Pancreas (tissue), 10 donors: ENCODE data around the gene CCDC69. TPM values are rescaled to one million over a fixed set of nuclear protein-coding genes. Genes with fewer than 3 reads are reported as not detected.

Experiments used
- ATAC-seq, 4 donors: fragments of 200-7000 bp; cut with Tn5 transposase; one replicate each; pipeline versions ENCODE4 v1.8.0 to v1.9.1; 2020; ENCODE audit warnings: mild to moderate bottlenecking in 4 of 4, moderate library complexity in 4 of 4
- DNase-seq, 6 donors: peaks; one replicate each; pipeline ENCODE4 v3.0.0-alpha.2; 2020
- FAIRE-seq: peaks from 2 replicates; lab custom pipeline; 2012; peaks lifted over from hg19 to GRCh38; lab: Jason Lieb, UNC
- H3K27ac ChIP-seq, 4 donors: fragments of 200-600 bp; sonication (generic); 1 replicate in 3 of 4; 2 replicates in 1 of 4; pipeline versions ENCODE4 v1.5.0 to v1.8.0; 2020
- H3K27me3 ChIP-seq, 4 donors: fragments of 200-600 bp; one replicate each; pipeline ENCODE4 v1.8.0; 2021
- H3K36me3 ChIP-seq, 3 donors: fragments of 200-600 bp; sonication (generic) in 1 of 3; one replicate each; pipeline versions ENCODE4 v1.5.0 to v1.8.0; 2020 to 2021
- H3K4me1 ChIP-seq, 3 donors: fragments of 200-600 bp; one replicate each; pipeline ENCODE4 v1.8.0; 2021
- H3K4me3 ChIP-seq, 4 donors: fragments of 200-600 bp; sonication (generic) in 2 of 4; one replicate each; pipeline versions ENCODE4 v1.5.0 to v1.8.0; 2020 to 2021
- H3K9me3 ChIP-seq, 4 donors: fragments of 200-600 bp; one replicate each; pipeline ENCODE4 v1.8.0; 2021
- CTCF ChIP-seq, 4 donors: fragments of 200-600 bp; sonication (generic) in 3 of 4; IDR thresholded peaks; one replicate each; pipeline versions ENCODE4 v1.5.0 to v1.8.0; 2021; ENCODE audit warnings: antibody characterized with exemption in 4 of 4
- WGBS, 2 donors: extraction: QIAGEN DNeasy Blood & Tissue Kit; methylation state at CpG; one replicate each; pipeline ENCODE4 v1.1.7; 2013; 5-methylcytosine and 5-hydroxymethylcytosine counted together
- intact Hi-C, 3 donors: fragments of 100-400 bp; cut with DNase I; formaldehyde crosslinking; loops; one replicate each; pipeline versions ENCODE4 v1.11.1 to v1.14.2; 2022
- polyA plus RNA-seq, 2 donors: library from polyadenylated mRNA; stranded (reverse); fragments of 200-250 nt; gene quantifications; one replicate each; pipeline ENCODE4 v1.2.3, GENCODE V29; 2013
- total RNA-seq, 6 donors: library from RNA; stranded (reverse); fragmentation: NEBNext Ultra II Directional in 4 of 6; extraction: Animal tissue kit (Norgen Biotek cat#: 25700) in 4 of 6; gene quantifications; one replicate each; pipeline versions ENCODE4 v1.2.1 to v1.2.4, GENCODE V29; 2021 to 2023
- donor health status: healthy with polysubstance abuse.
- donor health status: DM: no; HTN: no; CAD: no; lungs with moderate emphysema.
- donor health status: DM: no; HTN: no; CAD: no.
- donor health status: control.
- donor health status: control.
- donor health status: Bipolar disorder and iron deficiency.
- donor health status: DM: yes; HTN: yes; CAD: no.
- donor health status: DM: no; HTN: no; CAD: no.
- donor health status: DM: no; HTN: no; CAD: no.
- donor health status: DM: yes; HTN: yes; CAD: no.

CCDC69 gene
- total and polyA plus RNA-seq, 8 donors, result 8.1 to 29.4 (median 20.4) TPM

GRCh38 chr5:151155775-151156506, 68.0 kb downstream of the CCDC69 start:
- Histone ChIP-seq H3K27ac (peak overlapping the region in 1 of 4 donors; percentile 57), H3K9me3 (no peaks in the 10 kb centered on the region), H3K27me3 (no peaks in the 10 kb centered on the region), H3K36me3 (no peaks in the 10 kb centered on the region), H3K4me3 (peak overlapping the region in 3 of 4 donors; percentile 59 to 68 (median 65)), H3K4me1 (peaks cover 3 to 15% (median 6%) of the 10 kb centered on the region in 3 donors)
- intact Hi-C loops, result no loop called here
- FAIRE-seq, result no peak
- ATAC-seq, result peak in 2 of 4 donors; percentile 7 to 18
- 38 to 40% methylated on average over 9 of the region's 9 CpGs for WGBS, 2 donors
- peak in 1 of 6 donors; percentile 66 for DNase-seq
- TF ChIP-seq CTCF (IDR thresholded peaks at IDR 0.05), result no peak

- Histone ChIP-seq H3K9me3 (no peaks in the 10 kb centered on the region), H3K27me3 (no peaks in the 10 kb centered on the region), H3K36me3 (no peaks in the 10 kb centered on the region), H3K4me1 (peaks cover 3 to 20% (median 6%) of the 10 kb centered on the region in 3 donors), H3K27ac (peak overlapping the region in 1 of 4 donors; percentile 6), H3K4me3 (peak overlapping the region in 1 of 4 donors; percentile 59)
- no peak for TF ChIP-seq CTCF (IDR thresholded peaks at IDR 0.05)
- intact Hi-C loops, result no loop called here
- WGBS, 2 donors, result 78 to 81% methylated on average over 9 of the region's 9 CpGs
- no peak for ATAC-seq
- FAIRE-seq, result no peak
- no peak for DNase-seq
These were observed 68.7 kb downstream of the CCDC69 start for GRCh38 chr5:151154931-151155774.

DNA sequence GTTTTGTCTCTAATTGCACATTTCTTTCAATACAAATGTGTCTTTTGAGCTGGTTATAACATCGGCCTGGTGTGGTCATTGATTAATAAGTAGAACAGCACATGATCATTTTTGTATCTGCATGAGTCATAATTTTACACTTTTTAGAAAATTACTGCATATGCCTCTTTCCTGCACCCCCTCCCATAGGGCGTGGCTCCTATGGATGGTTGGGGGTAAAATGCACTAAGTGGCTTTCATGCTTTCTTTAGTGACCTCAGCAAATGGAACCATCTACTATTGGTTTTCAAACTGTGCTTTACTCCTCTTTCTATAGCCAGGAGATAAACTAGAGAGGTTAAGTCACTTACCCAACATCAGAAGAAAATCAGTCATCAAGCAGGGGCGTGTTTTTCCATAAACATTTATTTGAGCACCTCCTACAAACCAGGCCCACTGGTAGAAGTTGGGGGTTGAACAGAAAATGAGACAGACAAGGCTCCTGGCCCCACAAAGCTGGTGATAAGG, 70.1 kb downstream of the CCDC69 start:
- FAIRE-seq (no peak), DNase-seq (no peak), ATAC-seq (no peak)
- no peak overlapping the region for H3K27ac ChIP-seq
- intact Hi-C loops, result no loop called here
- TF ChIP-seq CTCF (IDR thresholded peaks at IDR 0.05), result no peak
- peaks cover 3 to 20% (median 6%) of the 10 kb centered on the region in 3 donors for H3K4me1 ChIP-seq
- no peak overlapping the region for H3K4me3 ChIP-seq
- H3K27me3 ChIP-seq, result no peaks in the 10 kb centered on the region
- no peaks in the 10 kb centered on the region for H3K36me3 ChIP-seq
- no peaks in the 10 kb centered on the region for H3K9me3 ChIP-seq
- 79 to 87% methylated on average over 3 of the region's 3 CpGs for WGBS, 2 donors

- Histone ChIP-seq H3K4me1 (peaks cover under 1 to 15% (median 2%) of the 10 kb centered on the region in 3 donors), H3K9me3 (no peaks in the 10 kb centered on the region), H3K27ac (no peak overlapping the region), H3K27me3 (no peaks in the 10 kb centered on the region), H3K4me3 (no peak overlapping the region), H3K36me3 (no peaks in the 10 kb centered on the region)
- intact Hi-C loops, result no loop called here
- DNase-seq (no peak), ATAC-seq (no peak), FAIRE-seq (no peak)
- 60 to 66% methylated on average over 3 of the region's 3 CpGs for WGBS, 2 donors
- TF ChIP-seq CTCF (IDR thresholded peaks at IDR 0.05), result no peak
These were observed 70.6 kb downstream of the CCDC69 start for GRCh38 chr5:151153300-151153699.
